Epidermal melanocyte (primary cell): ENCODE data around the gene ERVW-1.

Experiments
- DNase-seq: peaks from one replicate; pipeline ENCODE4 v3.0.0; 2011; ENCODE audit warnings: low spot score; ENCODE audit not compliant: insufficient read length

ERVW-1 gene

DNA sequence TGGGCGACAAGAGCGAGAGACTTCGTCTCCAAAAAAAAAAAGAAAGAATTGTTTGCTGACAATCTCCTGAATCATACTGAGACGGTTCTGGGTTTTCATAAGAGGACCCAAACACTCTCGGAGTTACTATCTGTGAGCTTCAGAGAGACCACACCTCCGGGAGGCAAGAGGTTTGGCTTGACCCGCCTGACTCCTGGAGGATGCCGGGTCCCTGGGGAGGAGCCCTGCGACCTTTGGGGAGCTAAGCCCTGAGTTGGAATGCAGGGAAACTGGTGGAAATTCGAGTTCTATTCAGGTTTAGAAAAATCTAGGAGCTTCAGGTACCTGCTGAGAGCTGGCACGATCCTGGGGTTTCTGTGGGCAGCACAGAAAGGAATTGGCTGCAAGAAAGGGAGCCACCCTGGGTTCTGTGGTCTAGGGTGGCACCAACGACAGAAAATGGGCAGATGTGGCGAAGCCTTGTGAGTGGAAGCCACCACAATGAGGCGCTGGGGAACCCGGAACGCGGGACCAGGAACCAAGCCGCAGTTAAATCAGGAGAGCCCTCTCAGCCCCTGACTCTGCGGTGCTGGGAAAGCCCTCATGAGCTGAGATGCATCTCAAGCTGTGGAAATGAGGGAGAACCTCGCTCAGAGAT lies 52.3 kb downstream of the ERVW-1 start:
- no peak for DNase-seq

DNA sequence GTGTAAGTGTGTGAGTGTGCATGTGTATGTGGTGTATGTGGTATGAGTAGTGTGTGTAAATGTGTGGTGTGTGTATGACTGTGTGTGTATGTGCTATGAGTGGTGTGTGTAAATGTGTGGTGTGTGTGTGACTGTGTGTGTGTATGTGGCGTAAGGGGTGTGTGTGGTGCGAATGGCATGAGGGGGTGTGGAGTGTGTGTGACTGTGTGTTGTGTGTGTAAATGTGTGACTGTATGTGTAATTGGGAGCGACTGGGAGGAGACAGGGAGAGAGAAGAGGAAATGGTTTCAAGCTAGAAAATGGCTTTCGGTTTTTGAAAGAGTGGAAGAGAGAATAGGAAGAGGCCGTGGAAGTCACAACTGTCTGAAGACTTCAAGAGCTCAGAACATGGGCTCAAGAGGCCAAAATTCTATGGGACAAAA lies 54.0 kb downstream of the ERVW-1 start:
- DNase-seq: no peak

- DNase-seq: no peak
These were observed 54.8 kb downstream of the ERVW-1 start for GRCh38 chr7:92422926-92423325.

- no peak for DNase-seq
These were observed 55.9 kb downstream of the ERVW-1 start for GRCh38 chr7:92421676-92422435.
